Ishikawa (cell line): ENCODE results near the gene MNX1.

Experiments used
- CEBPB ChIP-seq: IDR thresholded peaks from 2 replicates; pipeline ENCODE4 v1.6.1; 2012
- CREB1 ChIP-seq: IDR thresholded peaks from 2 replicates; pipeline ENCODE4 v1.6.1; 2012; ENCODE audit warnings: low read depth
- EGR1 ChIP-seq: IDR thresholded peaks from 2 replicates; pipeline ENCODE4 v1.6.1; 2012
- EP300 ChIP-seq: IDR thresholded peaks from 2 replicates; pipeline ENCODE4 v1.6.1; 2012; ENCODE audit warnings: borderline replicate concordance
- FOXM1 ChIP-seq: IDR thresholded peaks from 2 replicates; pipeline ENCODE4 v1.6.1; 2012; ENCODE audit warnings: low read depth, borderline replicate concordance
- RAD21 ChIP-seq: IDR thresholded peaks from 2 replicates; pipeline ENCODE4 v1.6.1; 2012; ENCODE audit warnings: low read depth
- REST ChIP-seq: IDR thresholded peaks from 2 replicates; pipeline ENCODE4 v1.6.1; 2012; ENCODE audit warnings: low read depth, mild to moderate bottlenecking
- TAF1 ChIP-seq: IDR thresholded peaks from 2 replicates; pipeline ENCODE4 v1.6.1; 2012; ENCODE audit warnings: low read depth, mild to moderate bottlenecking
- TCF12 ChIP-seq: IDR thresholded peaks from 2 replicates; pipeline ENCODE4 v1.6.1; 2012; ENCODE audit warnings: low read depth
- TEAD4 ChIP-seq: IDR thresholded peaks from 2 replicates; pipeline ENCODE4 v1.6.1; 2012
- YY1 ChIP-seq: IDR thresholded peaks from 2 replicates; pipeline ENCODE4 v1.6.1; 2012; ENCODE audit warnings: low read depth
- ZBTB7A ChIP-seq: IDR thresholded peaks from 2 replicates; pipeline ENCODE4 v1.6.1; 2012; ENCODE audit warnings: low read depth
- TF ChIP-seq, protein P1 (sequence below): IDR thresholded peaks from 2 replicates; pipeline ENCODE4 v1.6.1; 2012

GRCh38 chr7:157017149-157017548, 6.7 kb upstream of the MNX1 start:
- TF ChIP-seq RAD21, result no peak
- TF ChIP-seq TEAD4, result no peak
- no peak for TF ChIP-seq FOXM1
- TF ChIP-seq ZBTB7A, result no peak
- TF ChIP-seq YY1, result no peak
- no peak for TF ChIP-seq EGR1
- TF ChIP-seq REST, result no peak
- TF ChIP-seq CEBPB, result no peak
- no peak for TF ChIP-seq EP300
- TF ChIP-seq TAF1, result no peak
- TF ChIP-seq CREB1, result no peak
- TF ChIP-seq TCF12, result no peak
- TF ChIP-seq, protein P1, sequence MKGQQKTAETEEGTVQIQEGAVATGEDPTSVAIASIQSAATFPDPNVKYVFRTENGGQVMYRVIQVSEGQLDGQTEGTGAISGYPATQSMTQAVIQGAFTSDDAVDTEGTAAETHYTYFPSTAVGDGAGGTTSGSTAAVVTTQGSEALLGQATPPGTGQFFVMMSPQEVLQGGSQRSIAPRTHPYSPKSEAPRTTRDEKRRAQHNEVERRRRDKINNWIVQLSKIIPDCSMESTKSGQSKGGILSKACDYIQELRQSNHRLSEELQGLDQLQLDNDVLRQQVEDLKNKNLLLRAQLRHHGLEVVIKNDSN, result no peak
